NCI-H146 (cell line): Measurements from ENCODE around the gene LHFPL2.
"Not testable (repeated sequence)": the region's sequence is repeated elsewhere in the genome, so short reads cannot be mapped to it uniquely, and the experiment has no call there.

Experiments
- DNase-seq: peaks from one replicate; lab custom pipeline; 2025; lab: John Stamatoyannopoulos, UW

The LHFPL2 gene

GRCh38 chr5:78648359-78649210 is at the start of gene LHFPL2:
Gene LHFPL2, minus strand, starts transcription at chr5:78648772. Its CDS starts 138,559 bp downstream, at chr5:78510213.
- DNase-seq = peak; percentile 71

- DNase-seq = no peak
These were observed 48.1 kb upstream of the LHFPL2 start for GRCh38 chr5:78696637-78697036.

GRCh38 chr5:78696052-78696451 is 47.5 kb upstream of the LHFPL2 start:
- DNase-seq = not testable (repeated sequence)

GRCh38 chr5:78693339-78693738 is 44.8 kb upstream of the LHFPL2 start:
- no peak for DNase-seq

GRCh38 chr5:78691084-78691960 is 42.8 kb upstream of the LHFPL2 start:
- DNase-seq = no peak

GRCh38 chr5:78690253-78690972 is 41.8 kb upstream of the LHFPL2 start:
- DNase-seq = no peak

GRCh38 chr5:78689540-78690252 is 41.1 kb upstream of the LHFPL2 start:
- no peak for DNase-seq

- DNase-seq = not testable (repeated sequence)
These were observed 38.9 kb upstream of the LHFPL2 start for GRCh38 chr5:78687514-78687913.

- not testable (repeated sequence) for DNase-seq
These were observed 35.3 kb upstream of the LHFPL2 start for GRCh38 chr5:78683905-78684304.

GRCh38 chr5:78679905-78680304 is 31.3 kb upstream of the LHFPL2 start:
- DNase-seq = no peak

- no peak for DNase-seq
These were observed 29.5 kb upstream of the LHFPL2 start for GRCh38 chr5:78677777-78678668.

GRCh38 chr5:78675956-78676730 is 27.6 kb upstream of the LHFPL2 start:
- no peak for DNase-seq

GRCh38 chr5:78673827-78674226 is 25.3 kb upstream of the LHFPL2 start:
- not testable (repeated sequence) for DNase-seq

- no peak for DNase-seq
These were observed 23.6 kb upstream of the LHFPL2 start for GRCh38 chr5:78672154-78672553.

- no peak for DNase-seq
These were observed 23.0 kb upstream of the LHFPL2 start for GRCh38 chr5:78671609-78672008.

GRCh38 chr5:78670701-78671269 is 22.2 kb upstream of the LHFPL2 start:
- no peak for DNase-seq

GRCh38 chr5:78669331-78669730 is 20.8 kb upstream of the LHFPL2 start:
- DNase-seq = no peak

GRCh38 chr5:78667461-78668103 is 19.0 kb upstream of the LHFPL2 start:
- DNase-seq = no peak

GRCh38 chr5:78666975-78667374 is 18.4 kb upstream of the LHFPL2 start:
- DNase-seq = not testable (repeated sequence)
